Stimulated activated CD4-positive, alpha-beta T cell treated with anti-CD3 and anti-CD28 coated beads, Interleukin-2, amount 100 ng/mL, for 4 hours (primary cell): ENCODE results near the gene RRAGC.

Experiments
- DNase-seq: peaks from one replicate; pipeline ENCODE4 v3.0.0-alpha.2; 2020; ENCODE audit warnings: low read depth

The RRAGC gene

GRCh38 chr1:38859561-38860453 is at the start of gene RRAGC:
TSS of gene RRAGC (minus strand) at chr1:38859772. CDS start at chr1:38859646, 126 bp downstream.
- peak; percentile 96 for DNase-seq

GRCh38 chr1:38908821-38909220 is 49.2 kb upstream of the RRAGC start:
- DNase-seq: no peak

GRCh38 chr1:38905985-38906384 is 46.4 kb upstream of the RRAGC start:
- no peak for DNase-seq

- no peak for DNase-seq
Observed at GRCh38 chr1:38899560-38899959, 40.0 kb upstream of the RRAGC start.

GRCh38 chr1:38898653-38899230 is 39.2 kb upstream of the RRAGC start:
- DNase-seq: no peak

GRCh38 chr1:38896169-38896568 is 36.6 kb upstream of the RRAGC start:
- DNase-seq: no peak

GRCh38 chr1:38892976-38893375 is 33.4 kb upstream of the RRAGC start:
- DNase-seq: no peak

- DNase-seq: no peak
Observed at GRCh38 chr1:38891753-38892152, 32.2 kb upstream of the RRAGC start.

GRCh38 chr1:38889589-38889988 is 30.0 kb upstream of the RRAGC start:
- no peak for DNase-seq

GRCh38 chr1:38888423-38889333 is 29.1 kb upstream of the RRAGC start:
- no peak for DNase-seq

- no peak for DNase-seq
Observed at GRCh38 chr1:38885092-38885491, 25.5 kb upstream of the RRAGC start.

GRCh38 chr1:38881487-38881886 is 21.9 kb upstream of the RRAGC start, which contains the start of gene GJA9:
TSS of gene GJA9 (minus strand) at chr1:38881587. CDS start at chr1:38876098, 5,489 bp downstream.
- DNase-seq: no peak

- DNase-seq: no peak
Observed at GRCh38 chr1:38875811-38876210, 16.2 kb upstream of the RRAGC start.

GRCh38 chr1:38873027-38873969 is 13.7 kb upstream of the RRAGC start, which contains the start of gene MYCBP:
TSS of gene MYCBP (minus strand) at chr1:38873348. CDS start at chr1:38873305, 43 bp downstream.
- DNase-seq: peak; percentile 94

- peak; percentile 7 for DNase-seq
Observed at GRCh38 chr1:38872401-38873026, 12.9 kb upstream of the RRAGC start.

- no peak for DNase-seq
Observed at GRCh38 chr1:38870996-38871395, 11.4 kb upstream of the RRAGC start.

GRCh38 chr1:38867208-38867607 is 7.6 kb upstream of the RRAGC start:
- no peak for DNase-seq

GRCh38 chr1:38865112-38865715 is 5.6 kb upstream of the RRAGC start:
- no peak for DNase-seq

- no peak for DNase-seq
Observed at GRCh38 chr1:38860454-38860795, 853 bp upstream of the RRAGC start.

GRCh38 chr1:38858833-38859560 is 575 bp downstream of the RRAGC start:
- peak; percentile 22 for DNase-seq
